ENCODE data around the gene SPI1.

SPI1 gene

GRCh38 chr11:47407746-47408590, 29.6 kb upstream of the SPI1 start, which contains the start of gene SLC39A13:
SLC39A13 (plus strand) TSS chr11:47408590; CDS start chr11:47410095, 1,505 bp downstream.
- H3K27me3 Mint-ChIP-seq (ENCODE audit: low read depth, poor library complexity) = peaks cover under 1% of the 10 kb centered on the region
- no peaks in the 10 kb centered on the region for H3K36me3 Mint-ChIP-seq (ENCODE audit: low read depth)
- TF ChIP-seq CTCF (IDR thresholded peaks at IDR 0.05) = peak; percentile 86
- peak within 1 kb of the TSS; percentile 92 for H3K4me3 Mint-ChIP-seq
- no peaks in the 10 kb centered on the region for H3K9me3 Mint-ChIP-seq
- H3K4me1 Mint-ChIP-seq = peaks cover 31% of the 10 kb centered on the region
- DNase-seq = peak; percentile 96
- H3K27ac Mint-ChIP-seq = peak within 1 kb of the TSS; percentile 96

GRCh38 chr11:47406896-47407745, 28.8 kb upstream of the SPI1 start:
- Mint-ChIP-seq H3K4me1 (peaks cover 36% of the 10 kb centered on the region), H3K9me3 (no peaks in the 10 kb centered on the region), H3K27ac (peak overlapping the region; percentile 96), H3K36me3 (ENCODE audit: low read depth) (no peaks in the 10 kb centered on the region), H3K4me3 (peak overlapping the region; percentile 88), H3K27me3 (ENCODE audit: low read depth, poor library complexity) (peaks cover 5% of the 10 kb centered on the region)
- TF ChIP-seq CTCF (IDR thresholded peaks at IDR 0.05) = no peak
- no peak for DNase-seq

- Mint-ChIP-seq H3K4me3 (no peak overlapping the region), H3K36me3 (ENCODE audit: low read depth) (no peaks in the 10 kb centered on the region), H3K4me1 (peaks cover 57% of the 10 kb centered on the region), H3K9me3 (no peaks in the 10 kb centered on the region), H3K27me3 (ENCODE audit: low read depth, poor library complexity) (peaks cover 5% of the 10 kb centered on the region), H3K27ac (peak overlapping the region; percentile 78)
- no peak for DNase-seq
- TF ChIP-seq CTCF (IDR thresholded peaks at IDR 0.05) = no peak
These were observed 25.2 kb upstream of the SPI1 start for GRCh38 chr11:47403571-47403970.

- no peaks in the 10 kb centered on the region for H3K36me3 Mint-ChIP-seq (ENCODE audit: low read depth)
- H3K27ac Mint-ChIP-seq = peak overlapping the region; percentile 78
- DNase-seq = no peak
- no peak for TF ChIP-seq CTCF (IDR thresholded peaks at IDR 0.05)
- no peaks in the 10 kb centered on the region for H3K9me3 Mint-ChIP-seq
- no peak overlapping the region for H3K4me3 Mint-ChIP-seq
- H3K4me1 Mint-ChIP-seq = peaks cover 61% of the 10 kb centered on the region
- H3K27me3 Mint-ChIP-seq (ENCODE audit: low read depth, poor library complexity) = peaks cover 5% of the 10 kb centered on the region
These were observed 24.8 kb upstream of the SPI1 start for GRCh38 chr11:47403135-47403534.

GRCh38 chr11:47400768-47401279, 22.5 kb upstream of the SPI1 start:
- TF ChIP-seq CTCF (IDR thresholded peaks at IDR 0.05) = no peak
- Mint-ChIP-seq H3K4me3 (peak overlapping the region; percentile 76), H3K9me3 (no peaks in the 10 kb centered on the region), H3K4me1 (peaks cover 53% of the 10 kb centered on the region), H3K27me3 (ENCODE audit: low read depth, poor library complexity) (peaks cover 5% of the 10 kb centered on the region), H3K36me3 (ENCODE audit: low read depth) (no peaks in the 10 kb centered on the region), H3K27ac (peak overlapping the region; percentile 98)
- no peak for DNase-seq

All from nephron progenitor cell (in vitro differentiated cells).